ENCODE measurements around the gene DYNLT4. TPM values are rescaled to one million over a fixed set of nuclear protein-coding genes. Genes with fewer than 3 reads are reported as not detected.
"Not testable (repeated sequence)": the region's sequence is repeated elsewhere in the genome, so short reads cannot be mapped to it uniquely, and the experiment has no call there.

DYNLT4 gene
- polyA plus RNA-seq, 1 donor from 2014 or later: not detected

DNA sequence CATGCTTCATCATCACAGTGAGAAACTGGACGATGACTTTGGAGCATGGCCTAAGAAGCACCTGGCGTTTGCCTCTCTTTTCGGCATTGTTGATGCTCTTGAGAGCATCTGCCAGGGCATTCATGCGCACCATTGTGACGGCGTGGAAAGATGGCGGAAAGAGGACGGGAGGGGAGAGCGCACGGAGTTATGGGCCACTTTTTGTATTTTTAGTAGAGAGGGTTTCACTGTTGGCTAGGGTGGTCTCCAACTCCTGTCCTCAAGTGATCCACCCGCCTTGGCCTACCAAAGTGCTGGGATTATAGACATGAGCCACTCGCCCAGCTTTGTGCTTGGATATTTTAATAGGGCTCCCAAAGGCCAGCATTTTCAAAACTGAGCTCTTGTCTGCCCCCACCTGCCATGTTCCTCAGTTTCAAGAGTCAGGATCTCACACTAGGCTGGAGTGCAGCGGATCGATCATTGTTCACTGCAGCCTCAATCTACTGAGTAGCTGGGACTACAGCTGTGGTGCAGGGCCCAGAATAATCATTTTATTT is 26.5 kb downstream of the DYNLT4 start:
- no peaks in the 10 kb centered on the region for H3K27me3 Mint-ChIP-seq
- no peaks in the 10 kb centered on the region for H3K9me3 Mint-ChIP-seq
- H3K36me3 Mint-ChIP-seq: peaks cover 6% of the 10 kb centered on the region
- H3K4me3 Mint-ChIP-seq: peak overlapping the region in 1 of 4 donors; percentile 66
- peak overlapping the region in 1 of 3 donors; percentile 86 for H3K27ac Mint-ChIP-seq
- H3K4me1 Mint-ChIP-seq: peaks cover 28 to 33% (median 29%) of the 10 kb centered on the region in 3 donors

DNA sequence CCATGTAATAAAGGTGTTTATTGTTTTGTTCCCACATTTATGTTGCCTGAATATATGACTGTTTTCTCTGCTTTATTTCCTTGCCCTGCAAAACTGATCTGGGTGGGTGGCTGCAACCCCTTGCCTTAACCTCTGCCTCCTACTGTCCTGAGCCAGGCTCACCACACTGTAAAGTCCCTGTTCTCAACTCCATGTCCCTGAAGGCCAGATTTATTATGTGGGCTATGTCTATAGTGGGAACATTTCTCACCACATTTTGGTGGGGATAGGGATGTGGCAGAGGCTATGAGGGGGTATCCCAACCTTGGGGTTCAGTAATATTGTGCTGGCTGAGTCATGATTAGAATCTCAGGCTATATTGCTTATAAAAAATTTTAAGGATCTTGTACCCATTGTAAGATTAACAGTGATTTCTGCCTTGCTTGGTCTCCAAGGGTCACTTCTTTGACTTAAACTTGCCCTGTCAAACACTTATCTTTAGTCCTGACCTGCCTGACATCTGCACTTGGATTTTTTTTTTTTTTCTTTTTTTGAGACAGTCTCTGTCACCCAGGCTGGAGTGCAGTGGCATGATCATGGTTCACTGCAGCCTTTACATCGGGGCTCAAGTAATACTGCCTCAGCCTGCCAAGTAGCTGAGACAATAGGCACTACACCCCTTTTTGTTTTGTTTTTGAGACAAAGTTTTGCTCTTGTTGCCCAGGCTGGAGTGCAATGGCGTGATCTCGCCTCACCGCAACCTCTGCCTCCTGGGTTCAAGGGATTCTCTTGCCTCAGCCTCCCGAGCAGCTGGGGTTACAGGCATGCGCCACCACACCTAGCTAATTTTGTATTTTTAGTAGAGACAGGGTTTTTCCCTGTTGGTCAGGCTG is 28.2 kb downstream of the DYNLT4 start:
- H3K27me3 Mint-ChIP-seq: no peaks in the 10 kb centered on the region
- H3K4me3 Mint-ChIP-seq: peak overlapping the region in 3 of 4 donors; percentile 9 to 97 (median 58)
- peaks cover 7% of the 10 kb centered on the region for H3K36me3 Mint-ChIP-seq
- peak overlapping the region in 2 of 3 donors; percentile 74 to 86 for H3K27ac Mint-ChIP-seq
- H3K9me3 Mint-ChIP-seq: no peaks in the 10 kb centered on the region
- H3K4me1 Mint-ChIP-seq: peaks cover 22 to 35% (median 26%) of the 10 kb centered on the region in 3 donors

DNA sequence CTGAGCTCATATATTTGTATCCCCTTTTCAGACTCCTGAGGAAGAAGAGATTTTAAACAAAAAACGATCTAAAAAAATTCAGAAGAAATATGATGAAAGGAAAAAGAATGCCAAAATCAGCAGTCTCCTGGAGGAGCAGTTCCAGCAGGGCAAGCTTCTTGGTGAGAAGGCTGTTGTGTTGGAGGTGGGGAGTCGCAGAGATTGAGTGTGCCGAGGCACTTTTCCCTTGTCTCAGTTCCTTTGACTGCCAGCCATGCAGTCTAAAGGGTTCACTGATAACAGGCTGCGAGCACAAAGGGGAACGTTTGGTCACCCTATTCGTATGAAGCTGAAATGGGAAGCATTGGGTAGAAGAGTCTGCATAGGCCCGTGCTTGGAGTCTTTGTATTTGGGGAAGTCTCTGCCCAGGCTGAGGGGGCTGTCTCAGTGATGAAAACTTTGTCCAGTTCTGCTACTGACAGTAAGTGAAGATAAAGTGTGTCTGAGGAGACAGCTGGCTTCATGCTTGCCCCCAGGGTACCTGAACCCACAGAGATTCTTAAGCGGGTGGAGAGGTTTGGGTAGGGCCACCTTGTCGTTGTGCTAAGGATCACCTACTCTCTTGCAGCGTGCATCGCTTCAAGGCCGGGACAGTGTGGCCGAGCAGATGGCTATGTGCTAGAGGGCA is 29.0 kb downstream of the DYNLT4 start:
- Mint-ChIP-seq H3K4me3 (peak overlapping the region in 2 of 4 donors; percentile 34 to 97), H3K36me3 (peaks cover 7% of the 10 kb centered on the region), H3K9me3 (no peaks in the 10 kb centered on the region)

DNA sequence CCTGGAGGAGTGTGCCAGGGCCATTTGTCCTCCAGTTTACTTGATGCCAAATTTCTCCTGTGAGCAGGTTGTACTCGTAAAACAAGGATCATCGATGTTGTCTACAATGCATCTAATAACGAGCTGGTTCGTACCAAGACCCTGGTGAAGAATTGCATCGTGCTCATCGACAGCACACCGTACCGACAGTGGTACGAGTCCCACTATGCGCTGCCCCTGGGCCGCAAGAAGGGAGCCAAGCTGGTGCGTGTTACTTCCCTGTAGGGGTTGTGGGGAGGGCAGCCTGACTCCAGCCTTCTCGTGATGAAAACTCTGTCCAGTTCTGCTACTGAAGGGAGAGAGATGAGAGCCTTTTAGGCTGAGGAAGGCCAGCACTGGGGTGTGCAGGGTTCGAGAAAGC is 29.6 kb downstream of the DYNLT4 start:
- H3K9me3 Mint-ChIP-seq: no peaks in the 10 kb centered on the region
- H3K4me3 Mint-ChIP-seq: peak overlapping the region in 3 of 4 donors; percentile 55 to 97 (median 95)
- peaks cover 14 to 26% (median 19%) of the 10 kb centered on the region in 3 donors for H3K4me1 Mint-ChIP-seq
- peaks cover 7% of the 10 kb centered on the region for H3K36me3 Mint-ChIP-seq
- H3K27ac Mint-ChIP-seq: peak overlapping the region; percentile 21 to 97 (median 86)
- no peaks in the 10 kb centered on the region for H3K27me3 Mint-ChIP-seq

More for the DNA sequence above, 29.0 kb downstream of the DYNLT4 start:
- peak overlapping the region; percentile 21 to 97 (median 86) for H3K27ac Mint-ChIP-seq
- peaks cover 15 to 26% (median 20%) of the 10 kb centered on the region in 3 donors for H3K4me1 Mint-ChIP-seq
- no peaks in the 10 kb centered on the region for H3K27me3 Mint-ChIP-seq

DNA sequence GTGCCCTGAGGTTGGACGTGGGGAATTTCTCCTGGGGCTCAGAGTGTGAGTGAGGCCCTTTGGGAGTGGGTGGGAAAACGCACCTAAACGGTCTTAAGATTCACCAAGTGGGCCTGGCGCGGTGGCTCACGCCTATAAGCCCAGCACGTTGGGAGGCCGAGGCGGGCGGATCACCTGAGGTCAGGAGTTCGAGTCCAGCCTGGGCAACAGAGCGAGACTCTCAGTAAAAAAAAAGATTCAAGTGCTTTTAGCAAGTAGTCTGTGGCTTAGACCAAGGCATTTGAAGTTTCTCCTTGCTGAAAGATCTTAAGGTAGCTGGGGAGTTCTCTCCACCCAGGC is 30.5 kb downstream of the DYNLT4 start:
- H3K27ac Mint-ChIP-seq: peak overlapping the region in 2 of 3 donors; percentile 86 to 97
- no peaks in the 10 kb centered on the region for H3K9me3 Mint-ChIP-seq
- H3K36me3 Mint-ChIP-seq: peaks cover 7% of the 10 kb centered on the region
- H3K4me1 Mint-ChIP-seq: peaks cover 14 to 26% (median 19%) of the 10 kb centered on the region in 3 donors
- no peaks in the 10 kb centered on the region for H3K27me3 Mint-ChIP-seq
- peak overlapping the region; percentile 94 to 97 (median 96) for H3K4me3 Mint-ChIP-seq

DNA sequence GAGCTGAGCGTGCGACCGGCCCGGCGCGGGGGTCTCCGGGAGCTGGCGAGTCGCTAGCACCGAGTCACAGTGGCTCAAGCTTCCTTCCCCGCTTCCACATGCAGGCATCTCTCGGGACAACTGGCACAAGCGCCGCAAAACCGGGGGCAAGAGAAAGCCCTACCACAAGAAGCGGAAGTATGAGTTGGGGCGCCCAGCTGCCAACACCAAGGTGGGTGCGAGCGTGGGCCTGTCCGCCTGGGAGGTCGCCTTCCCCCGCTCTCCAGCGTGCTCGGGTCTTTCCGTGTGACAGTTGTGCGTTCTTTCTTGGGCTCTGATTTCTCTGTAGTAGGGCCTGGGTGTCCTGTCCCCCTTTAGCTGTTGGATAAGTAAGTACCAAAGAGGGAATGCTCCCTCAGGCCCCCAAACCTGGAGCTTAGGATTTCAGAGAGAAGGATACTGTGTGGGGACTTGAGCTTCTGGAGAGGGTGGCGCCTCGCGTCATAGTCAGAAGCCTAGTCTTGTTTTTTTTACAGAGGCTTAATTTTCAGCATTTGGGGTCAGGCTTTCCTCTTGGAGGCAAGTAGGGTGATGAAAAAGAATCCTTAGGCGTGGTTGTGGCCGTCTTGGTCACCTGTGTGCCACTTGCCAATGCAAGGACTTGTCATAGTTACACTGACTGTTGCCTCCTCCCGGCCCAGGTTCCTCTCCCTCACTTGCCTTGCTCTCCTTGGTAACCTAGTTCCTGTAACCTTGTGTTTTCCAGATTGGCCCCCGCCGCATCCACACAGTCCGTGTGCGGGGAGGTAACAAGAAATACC is 31.0 kb downstream of the DYNLT4 start:
- no peaks in the 10 kb centered on the region for H3K9me3 Mint-ChIP-seq
- peak overlapping the region; percentile 82 to 97 (median 86) for H3K27ac Mint-ChIP-seq
- no peaks in the 10 kb centered on the region for H3K27me3 Mint-ChIP-seq
- H3K4me1 Mint-ChIP-seq: peaks cover 14 to 20% (median 18%) of the 10 kb centered on the region in 3 donors
- H3K36me3 Mint-ChIP-seq: peaks cover 7% of the 10 kb centered on the region
- H3K4me3 Mint-ChIP-seq: peak overlapping the region; percentile 94 to 97 (median 96)

DNA sequence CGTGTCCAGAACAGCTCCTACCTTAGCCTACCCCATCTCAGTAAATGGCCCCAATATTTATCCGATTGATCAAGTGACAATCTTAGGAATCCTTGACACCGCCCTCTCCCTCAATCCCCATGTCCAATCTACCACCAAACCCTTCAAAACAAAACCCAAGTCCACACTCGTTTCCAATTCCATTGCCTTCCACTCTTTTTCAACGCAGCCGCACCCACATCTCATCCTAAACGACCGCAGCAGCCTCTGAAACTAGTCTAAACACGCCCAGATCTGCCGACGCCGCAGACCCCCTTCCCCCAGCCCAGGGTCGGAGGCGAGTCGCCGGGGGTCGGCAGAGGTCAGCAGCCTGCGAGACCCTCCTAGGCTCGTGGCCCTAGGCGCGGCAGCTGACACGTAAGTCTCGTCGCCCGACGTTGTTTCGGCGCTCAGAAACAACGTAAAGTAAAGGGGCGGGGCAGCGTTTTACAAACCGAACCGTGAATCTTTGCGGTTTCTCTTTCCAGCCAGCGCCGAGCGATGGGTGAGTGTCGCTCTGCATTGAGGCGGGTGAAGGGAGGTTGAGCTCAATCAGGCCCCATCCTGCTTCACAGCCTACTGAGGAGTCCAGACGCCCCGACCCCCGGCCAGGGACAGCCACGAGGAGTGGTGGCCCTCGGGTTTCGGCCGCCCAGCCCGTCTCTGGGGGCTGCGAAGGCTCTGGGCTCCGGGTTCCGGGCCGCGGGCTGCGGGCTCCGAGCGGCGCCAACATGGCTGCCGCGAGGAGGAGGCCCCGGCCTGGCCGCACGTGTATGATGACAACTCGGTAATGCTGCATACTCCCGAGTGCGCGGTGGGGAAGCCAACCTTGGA is 31.8 kb downstream of the DYNLT4 start, which contains the start of gene RPS8:
Gene RPS8 (plus strand): TSS at position 463 of the 852 bp plus-strand sequence. CDS start 57 bp downstream, at position 520.
- peaks cover 7% of the 10 kb centered on the region for H3K36me3 Mint-ChIP-seq
- peaks cover 14 to 17% (median 16%) of the 10 kb centered on the region in 3 donors for H3K4me1 Mint-ChIP-seq
- peak within 1 kb of the TSS; percentile 82 to 97 (median 86) for H3K27ac Mint-ChIP-seq
- no peaks in the 10 kb centered on the region for H3K27me3 Mint-ChIP-seq
- peak within 1 kb of the TSS; percentile 94 to 97 (median 96) for H3K4me3 Mint-ChIP-seq
- H3K9me3 Mint-ChIP-seq: no peaks in the 10 kb centered on the region

DNA sequence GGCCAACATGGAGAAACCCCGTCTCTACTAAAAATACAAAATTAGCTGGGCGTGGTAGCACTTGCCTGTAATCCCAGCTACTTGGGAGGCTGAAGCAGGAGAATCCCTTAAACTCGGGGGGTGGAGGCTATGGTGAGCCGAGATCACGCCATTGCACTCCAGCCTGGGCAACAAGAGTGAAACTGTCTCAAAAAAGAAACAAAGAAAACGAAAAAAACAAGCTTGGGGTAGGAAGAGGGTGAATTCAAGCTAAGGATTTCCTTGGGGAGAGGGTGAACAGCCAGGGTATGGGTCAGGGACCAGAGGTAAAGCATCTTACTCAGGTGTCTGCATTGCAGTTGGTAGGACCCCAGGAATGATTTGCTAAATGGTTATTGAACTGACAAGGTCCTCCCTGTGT is 40.7 kb downstream of the DYNLT4 start:
- not testable (repeated sequence) for H3K4me1 Mint-ChIP-seq, H3K27ac Mint-ChIP-seq, H3K27me3 Mint-ChIP-seq, H3K9me3 Mint-ChIP-seq, H3K4me3 Mint-ChIP-seq, H3K36me3 Mint-ChIP-seq

DNA sequence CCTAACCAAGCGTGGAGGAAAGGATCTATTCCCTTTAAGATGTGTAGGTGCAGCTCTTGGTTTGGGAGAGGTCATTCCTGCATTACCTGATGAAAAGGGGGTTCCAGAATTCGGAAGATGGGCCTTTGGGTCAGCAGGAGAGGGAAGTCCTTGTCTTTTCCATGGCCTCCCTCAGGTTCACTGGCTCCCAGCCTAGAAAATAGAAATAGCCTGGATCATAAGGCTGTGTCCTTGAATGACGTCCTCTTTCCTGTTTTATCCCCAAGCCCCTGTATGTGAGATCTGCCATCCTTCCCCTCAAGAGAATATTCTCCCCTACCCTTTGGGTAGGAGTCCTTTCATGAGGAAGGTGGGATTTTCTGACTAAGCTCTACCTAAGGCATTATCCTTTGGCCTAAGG is 46.3 kb downstream of the DYNLT4 start:
- Mint-ChIP-seq H3K36me3 (peaks cover 2% of the 10 kb centered on the region), H3K27ac (no peak overlapping the region), H3K4me3 (no peak overlapping the region), H3K4me1 (peaks cover 10 to 14% (median 12%) of the 10 kb centered on the region in 3 donors), H3K27me3 (no peaks in the 10 kb centered on the region), H3K9me3 (peaks cover 0 to 1% (median 0%) of the 10 kb centered on the region in 3 donors)

DNA sequence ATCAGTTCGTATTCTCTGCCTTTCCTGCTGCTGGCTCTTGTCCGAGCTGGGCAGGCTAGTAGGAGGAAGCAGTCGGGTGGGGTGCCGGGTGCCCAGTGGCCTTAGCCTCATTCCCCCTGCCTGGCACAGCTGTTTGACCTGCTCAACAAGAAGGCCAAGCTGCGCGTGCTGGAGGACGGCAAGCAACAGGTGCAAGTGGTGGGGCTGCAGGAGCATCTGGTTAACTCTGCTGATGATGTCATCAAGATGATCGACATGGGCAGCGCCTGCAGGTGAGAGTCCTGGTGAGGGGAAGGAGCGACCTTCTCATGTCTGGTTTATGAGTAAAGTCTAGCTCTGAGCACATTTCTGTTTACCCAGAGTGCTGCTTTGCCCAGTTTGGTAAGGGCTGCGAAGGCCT is 48.1 kb downstream of the DYNLT4 start:
- Mint-ChIP-seq H3K27me3 (no peaks in the 10 kb centered on the region), H3K9me3 (peaks cover 0 to 1% (median 0%) of the 10 kb centered on the region in 3 donors), H3K27ac (peak overlapping the region in 1 of 3 donors; percentile 53), H3K4me1 (peaks cover 10 to 18% (median 12%) of the 10 kb centered on the region in 3 donors), H3K4me3 (no peak overlapping the region), H3K36me3 (peaks cover 2% of the 10 kb centered on the region)

DNA sequence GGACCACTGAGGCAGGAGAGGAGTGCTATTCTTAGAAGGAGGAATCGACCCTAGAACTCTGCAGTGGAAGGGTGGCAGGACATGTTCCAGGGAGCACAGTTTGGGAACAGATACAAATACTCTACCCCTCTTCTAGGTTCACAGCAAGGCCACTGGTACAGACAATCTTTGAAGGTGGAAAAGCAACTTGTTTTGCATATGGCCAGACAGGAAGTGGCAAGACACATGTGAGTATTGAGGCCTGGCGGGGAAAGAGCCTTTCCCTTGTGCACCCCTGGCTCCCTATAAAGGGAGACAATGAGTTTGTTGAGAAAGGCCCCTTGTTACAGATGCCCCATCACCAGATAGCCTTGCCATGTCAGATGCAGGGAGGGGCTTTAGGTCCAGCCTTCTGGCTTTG is 49.7 kb downstream of the DYNLT4 start:
- H3K4me1 Mint-ChIP-seq: peaks cover 14 to 24% (median 16%) of the 10 kb centered on the region in 3 donors

More for the DNA sequence above, 49.7 kb downstream of the DYNLT4 start:
- Mint-ChIP-seq H3K27me3 (no peaks in the 10 kb centered on the region), H3K36me3 (no peaks in the 10 kb centered on the region), H3K9me3 (no peaks in the 10 kb centered on the region), H3K27ac (peak overlapping the region in 1 of 3 donors; percentile 63), H3K4me3 (peak overlapping the region in 2 of 4 donors; percentile 8 to 51)

All from IgD-negative memory B cell (primary cell).